Measurements from ENCODE around the gene PGP.

Gene PGP

DNA sequence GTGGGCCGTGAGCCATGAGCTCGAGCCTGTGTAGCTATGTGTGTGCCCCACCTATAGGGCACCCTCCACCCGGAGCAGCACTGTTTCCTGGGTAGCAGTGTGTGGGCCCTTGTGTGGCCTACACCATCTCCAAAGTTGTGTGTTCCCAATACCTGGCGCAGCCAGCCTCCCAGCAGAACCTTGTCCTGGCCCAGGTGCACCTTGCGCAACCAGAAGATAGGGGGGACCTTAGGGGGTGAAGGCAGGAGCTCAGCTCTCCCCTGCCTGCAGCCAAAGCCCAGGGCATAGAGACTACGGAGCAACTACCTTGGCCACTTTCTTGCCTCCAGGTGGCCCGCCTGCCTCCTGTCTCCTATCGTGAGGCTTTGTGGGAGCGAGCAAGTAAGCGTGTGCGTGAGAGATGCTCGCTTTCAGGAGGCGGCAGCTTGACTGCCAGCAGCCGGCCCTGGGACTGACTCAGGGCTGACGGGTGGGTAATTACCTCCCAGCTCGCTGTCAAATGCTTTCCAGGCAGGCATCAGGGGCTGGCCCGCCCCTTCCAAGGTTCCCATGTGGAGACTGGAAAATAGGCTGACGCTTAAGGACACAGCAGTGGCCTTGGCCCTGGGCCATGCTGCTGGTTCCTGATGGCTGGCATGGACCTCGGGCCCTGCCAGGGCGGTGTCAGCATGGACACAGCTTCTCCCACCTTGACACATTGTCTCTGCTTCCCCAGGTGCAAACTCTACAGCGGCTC, 40.1 kb downstream of the PGP start:
- no peak overlapping the region for H3K4me3 ChIP-seq (replicated peaks; ENCODE audit: low read depth, low read length)
- TF ChIP-seq, protein P1, sequence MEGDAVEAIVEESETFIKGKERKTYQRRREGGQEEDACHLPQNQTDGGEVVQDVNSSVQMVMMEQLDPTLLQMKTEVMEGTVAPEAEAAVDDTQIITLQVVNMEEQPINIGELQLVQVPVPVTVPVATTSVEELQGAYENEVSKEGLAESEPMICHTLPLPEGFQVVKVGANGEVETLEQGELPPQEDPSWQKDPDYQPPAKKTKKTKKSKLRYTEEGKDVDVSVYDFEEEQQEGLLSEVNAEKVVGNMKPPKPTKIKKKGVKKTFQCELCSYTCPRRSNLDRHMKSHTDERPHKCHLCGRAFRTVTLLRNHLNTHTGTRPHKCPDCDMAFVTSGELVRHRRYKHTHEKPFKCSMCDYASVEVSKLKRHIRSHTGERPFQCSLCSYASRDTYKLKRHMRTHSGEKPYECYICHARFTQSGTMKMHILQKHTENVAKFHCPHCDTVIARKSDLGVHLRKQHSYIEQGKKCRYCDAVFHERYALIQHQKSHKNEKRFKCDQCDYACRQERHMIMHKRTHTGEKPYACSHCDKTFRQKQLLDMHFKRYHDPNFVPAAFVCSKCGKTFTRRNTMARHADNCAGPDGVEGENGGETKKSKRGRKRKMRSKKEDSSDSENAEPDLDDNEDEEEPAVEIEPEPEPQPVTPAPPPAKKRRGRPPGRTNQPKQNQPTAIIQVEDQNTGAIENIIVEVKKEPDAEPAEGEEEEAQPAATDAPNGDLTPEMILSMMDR (IDR thresholded peaks at IDR 0.05; ENCODE audit: low read length, missing control alignments): no peak

DNA sequence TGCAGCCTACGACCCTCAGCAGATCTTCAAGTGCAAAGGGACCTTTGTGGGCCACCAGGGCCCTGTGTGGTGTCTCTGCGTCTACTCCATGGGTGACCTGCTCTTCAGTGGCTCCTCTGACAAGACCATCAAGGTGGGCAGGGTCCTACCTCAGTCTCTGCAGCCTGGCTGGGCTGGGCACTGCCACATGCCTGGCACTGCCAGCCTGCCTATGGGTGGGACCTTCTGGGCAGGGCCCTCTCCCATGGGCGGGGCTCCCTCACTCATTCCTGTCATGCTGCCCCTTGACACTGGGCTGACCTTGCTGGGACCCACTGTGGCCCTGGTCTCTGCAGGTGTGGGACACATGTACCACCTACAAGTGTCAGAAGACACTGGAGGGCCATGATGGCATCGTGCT, 40.7 kb downstream of the PGP start:
- DNase-seq (ENCODE audit: low read depth): no peak
- TF ChIP-seq, protein P1 (IDR thresholded peaks at IDR 0.05; ENCODE audit: low read length, missing control alignments): no peak
- H3K4me3 ChIP-seq (replicated peaks; ENCODE audit: low read depth, low read length): no peak overlapping the region

More for the DNA sequence above, 40.1 kb downstream of the PGP start:
- DNase-seq (ENCODE audit: low read depth): no peak

DNA sequence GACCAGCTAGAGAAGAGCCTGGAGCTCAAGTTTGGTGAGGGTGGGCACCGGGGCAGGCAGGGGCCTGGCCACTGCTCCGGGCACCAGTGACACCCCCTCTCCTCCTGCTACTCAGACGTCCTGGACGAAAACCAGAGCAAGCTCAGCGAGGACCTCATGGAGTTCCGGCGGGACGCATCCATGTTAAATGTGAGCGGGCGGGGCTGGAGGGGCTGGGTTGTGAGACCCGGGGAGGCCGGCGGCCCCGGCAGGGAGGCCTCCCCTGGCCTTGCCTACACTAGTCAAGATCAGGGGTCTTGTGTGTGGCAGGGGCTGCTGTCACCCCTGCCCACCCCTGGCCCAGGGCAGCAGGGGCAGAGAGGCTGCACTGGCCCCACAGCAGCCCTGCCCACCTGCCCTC, 41.3 kb downstream of the PGP start:
- TF ChIP-seq, protein P1 (IDR thresholded peaks at IDR 0.05; ENCODE audit: low read length, missing control alignments): no peak
- H3K4me3 ChIP-seq (replicated peaks; ENCODE audit: low read depth, low read length): no peak overlapping the region
- DNase-seq (ENCODE audit: low read depth): no peak

DNA sequence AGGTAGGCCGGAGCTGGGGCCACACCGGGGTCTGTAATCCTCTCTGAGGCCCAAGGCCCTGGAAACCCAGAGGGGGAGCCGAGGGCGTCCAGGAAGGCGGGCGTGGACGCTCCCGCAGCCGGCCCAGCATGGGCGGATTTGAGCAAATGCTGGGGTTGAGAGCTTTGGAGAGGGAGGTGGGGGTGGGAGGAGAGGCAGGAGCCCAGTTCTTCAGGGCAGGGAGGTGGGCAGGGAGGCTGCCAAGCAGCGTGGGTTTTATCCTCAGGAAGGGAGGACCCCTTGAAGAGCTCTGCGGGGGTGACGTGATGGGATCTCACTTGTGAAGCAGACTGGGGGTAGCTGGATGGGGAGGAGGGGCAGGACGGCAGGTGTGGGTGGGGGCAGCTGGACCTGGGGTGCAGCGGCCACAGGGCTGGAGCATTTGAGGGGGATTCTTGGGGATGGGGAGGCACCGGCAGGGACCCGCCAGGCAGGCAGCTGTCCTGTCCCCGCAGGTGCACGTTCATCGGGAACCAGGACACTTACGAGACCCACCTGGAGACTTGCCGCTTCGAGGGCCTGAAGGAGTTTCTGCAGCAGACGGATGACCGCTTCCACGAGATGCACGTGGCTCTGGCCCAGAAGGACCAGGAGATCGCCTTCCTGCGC, 41.8 kb downstream of the PGP start:
- DNase-seq (ENCODE audit: low read depth): no peak
- H3K4me3 ChIP-seq (replicated peaks; ENCODE audit: low read depth, low read length): no peak overlapping the region
- TF ChIP-seq, protein P1 (IDR thresholded peaks at IDR 0.05; ENCODE audit: low read length, missing control alignments): no peak

DNA sequence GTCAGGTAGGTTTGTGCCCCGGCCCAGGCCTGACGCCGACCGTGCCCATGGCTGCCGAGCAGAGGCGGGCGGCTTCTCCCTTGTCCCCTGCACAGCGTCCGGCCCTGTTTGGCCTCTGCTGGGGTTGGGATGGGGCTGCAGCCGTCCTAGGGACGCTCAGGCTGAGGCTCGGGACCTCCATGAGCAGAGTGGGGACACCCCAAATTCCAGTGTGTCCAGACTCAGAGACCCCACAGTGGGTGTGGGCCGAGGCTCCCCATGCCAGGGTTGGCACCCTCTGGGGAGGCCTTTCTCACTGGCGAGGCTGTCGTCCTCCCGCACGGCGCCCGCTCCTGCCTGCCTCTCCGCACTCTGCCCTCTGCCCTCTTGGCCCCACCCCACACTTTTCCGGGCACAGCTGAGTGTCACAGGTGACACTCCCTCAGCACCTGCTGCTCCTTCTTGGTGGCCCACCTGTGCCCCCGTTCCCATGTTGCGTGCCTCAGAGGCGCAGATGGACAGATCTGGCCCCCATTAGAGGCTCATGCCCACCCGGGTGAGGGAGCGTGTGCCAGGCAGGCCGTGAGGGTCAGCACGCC, 43.0 kb downstream of the PGP start:
- no peak for DNase-seq (ENCODE audit: low read depth)
- TF ChIP-seq, protein P1 (IDR thresholded peaks at IDR 0.05; ENCODE audit: low read length, missing control alignments): no peak
- no peak overlapping the region for H3K4me3 ChIP-seq (replicated peaks; ENCODE audit: low read depth, low read length)

DNA sequence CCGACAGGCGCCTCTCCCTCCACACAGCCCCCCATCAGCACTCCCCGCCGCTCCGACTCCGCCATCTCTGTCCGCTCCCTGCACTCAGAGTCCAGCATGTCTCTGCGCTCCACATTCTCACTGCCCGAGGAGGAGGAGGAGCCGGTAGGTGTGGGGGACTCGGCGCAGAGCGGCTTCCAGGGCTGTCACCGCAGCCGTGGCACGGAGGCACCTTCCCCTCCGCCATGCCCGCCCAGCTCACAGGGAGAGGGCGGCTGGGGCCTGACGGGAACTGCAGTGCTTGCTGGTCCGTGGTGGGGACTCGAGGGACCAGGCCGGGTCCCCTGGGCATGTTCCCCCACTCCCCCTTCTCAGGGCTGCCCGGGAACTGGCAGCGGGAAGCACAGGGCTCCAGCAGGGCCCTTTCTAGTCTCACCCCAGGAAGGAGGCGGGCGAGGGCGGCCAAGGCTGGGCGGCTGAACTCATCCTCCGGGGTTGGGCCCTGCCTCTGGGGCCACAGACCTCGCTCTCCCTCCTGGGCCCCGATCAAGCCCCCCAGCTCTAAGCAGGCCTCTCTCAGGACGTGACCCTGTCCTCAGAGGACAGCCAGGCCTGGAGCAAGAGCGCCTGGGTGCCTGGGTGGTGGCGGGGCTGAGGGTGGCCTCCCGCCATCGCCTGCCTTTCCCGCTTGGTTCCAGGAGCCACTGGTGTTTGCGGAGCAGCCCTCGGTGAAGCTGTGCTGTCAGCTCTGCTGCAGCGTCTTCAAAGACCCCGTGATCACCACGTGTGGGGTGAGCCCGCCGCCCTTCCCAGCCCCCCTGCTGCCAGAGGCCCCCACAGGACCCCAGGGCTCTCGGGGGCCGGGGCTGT, 43.8 kb downstream of the PGP start:
- TF ChIP-seq, protein P1 (IDR thresholded peaks at IDR 0.05; ENCODE audit: low read length, missing control alignments): no peak
- no peak overlapping the region for H3K4me3 ChIP-seq (replicated peaks; ENCODE audit: low read depth, low read length)
- DNase-seq (ENCODE audit: low read depth): no peak
